ENCODE data around the gene PIGM.

The PIGM gene

GRCh38 chr1:160004001-160004400 is 27.8 kb downstream of the PIGM start:
- Mint-ChIP-seq H3K27ac (no peak overlapping the region), H3K9me3 (no peaks in the 10 kb centered on the region), H3K4me3 (no peak overlapping the region), H3K4me1 (ENCODE audit: low read depth) (no peaks in the 10 kb centered on the region), H3K36me3 (ENCODE audit: low read depth) (no peaks in the 10 kb centered on the region), H3K27me3 (ENCODE audit: low read depth) (peaks cover 20% of the 10 kb centered on the region)
- DNase-seq (ENCODE audit: low spot score): no peak

GRCh38 chr1:160001440-160001839 is 30.4 kb downstream of the PIGM start:
- DNase-seq (ENCODE audit: low spot score): no peak
- no peaks in the 10 kb centered on the region for H3K36me3 Mint-ChIP-seq (ENCODE audit: low read depth)
- no peaks in the 10 kb centered on the region for H3K9me3 Mint-ChIP-seq
- no peaks in the 10 kb centered on the region for H3K4me1 Mint-ChIP-seq (ENCODE audit: low read depth)
- no peak overlapping the region for H3K27ac Mint-ChIP-seq
- H3K4me3 Mint-ChIP-seq: no peak overlapping the region
- peaks cover 28% of the 10 kb centered on the region for H3K27me3 Mint-ChIP-seq (ENCODE audit: low read depth)

- DNase-seq (ENCODE audit: low spot score): no peak
- no peaks in the 10 kb centered on the region for H3K36me3 Mint-ChIP-seq (ENCODE audit: low read depth)
- H3K4me3 Mint-ChIP-seq: no peak overlapping the region
- H3K27ac Mint-ChIP-seq: no peak overlapping the region
- no peaks in the 10 kb centered on the region for H3K9me3 Mint-ChIP-seq
- no peaks in the 10 kb centered on the region for H3K4me1 Mint-ChIP-seq (ENCODE audit: low read depth)
- peaks cover 41% of the 10 kb centered on the region for H3K27me3 Mint-ChIP-seq (ENCODE audit: low read depth)
These were observed 32.6 kb downstream of the PIGM start for GRCh38 chr1:159999204-159999603.

- DNase-seq (ENCODE audit: low spot score): no peak
- Mint-ChIP-seq H3K27ac (no peak overlapping the region), H3K36me3 (ENCODE audit: low read depth) (no peaks in the 10 kb centered on the region), H3K4me1 (ENCODE audit: low read depth) (peaks cover 3% of the 10 kb centered on the region), H3K27me3 (ENCODE audit: low read depth) (peaks cover 50% of the 10 kb centered on the region), H3K9me3 (no peaks in the 10 kb centered on the region), H3K4me3 (no peak overlapping the region)
These were observed 35.1 kb downstream of the PIGM start for GRCh38 chr1:159996653-159997052.

- no peak overlapping the region for H3K27ac Mint-ChIP-seq
- no peaks in the 10 kb centered on the region for H3K9me3 Mint-ChIP-seq
- no peaks in the 10 kb centered on the region for H3K36me3 Mint-ChIP-seq (ENCODE audit: low read depth)
- H3K4me3 Mint-ChIP-seq: no peak overlapping the region
- no peak for DNase-seq (ENCODE audit: low spot score)
- peaks cover 8% of the 10 kb centered on the region for H3K4me1 Mint-ChIP-seq (ENCODE audit: low read depth)
- H3K27me3 Mint-ChIP-seq (ENCODE audit: low read depth): peaks cover 42% of the 10 kb centered on the region
These were observed 36.9 kb downstream of the PIGM start for GRCh38 chr1:159994896-159995295.

- Mint-ChIP-seq H3K4me3 (no peak overlapping the region), H3K27ac (no peak overlapping the region), H3K27me3 (ENCODE audit: low read depth) (peaks cover 37% of the 10 kb centered on the region), H3K9me3 (no peaks in the 10 kb centered on the region), H3K4me1 (ENCODE audit: low read depth) (peaks cover 8% of the 10 kb centered on the region), H3K36me3 (ENCODE audit: low read depth) (no peaks in the 10 kb centered on the region)
- no peak for DNase-seq (ENCODE audit: low spot score)
These were observed 37.9 kb downstream of the PIGM start for GRCh38 chr1:159993911-159994310.

GRCh38 chr1:159992161-159992560 is 39.6 kb downstream of the PIGM start:
- Mint-ChIP-seq H3K4me1 (ENCODE audit: low read depth) (peaks cover 8% of the 10 kb centered on the region), H3K4me3 (no peak overlapping the region), H3K36me3 (ENCODE audit: low read depth) (no peaks in the 10 kb centered on the region), H3K27ac (no peak overlapping the region), H3K9me3 (no peaks in the 10 kb centered on the region), H3K27me3 (ENCODE audit: low read depth) (peaks cover 31% of the 10 kb centered on the region)
- DNase-seq (ENCODE audit: low spot score): no peak

- no peak overlapping the region for H3K4me3 Mint-ChIP-seq
These were observed 40.3 kb downstream of the PIGM start for GRCh38 chr1:159991513-159991912.

GRCh38 chr1:159990005-159990404 is 41.8 kb downstream of the PIGM start:
- DNase-seq (ENCODE audit: low spot score): no peak
- no peaks in the 10 kb centered on the region for H3K9me3 Mint-ChIP-seq
- H3K27me3 Mint-ChIP-seq (ENCODE audit: low read depth): peaks cover 24% of the 10 kb centered on the region
- H3K4me3 Mint-ChIP-seq: no peak overlapping the region
- H3K36me3 Mint-ChIP-seq (ENCODE audit: low read depth): no peaks in the 10 kb centered on the region
- H3K4me1 Mint-ChIP-seq (ENCODE audit: low read depth): peaks cover 8% of the 10 kb centered on the region
- H3K27ac Mint-ChIP-seq: no peak overlapping the region

More at GRCh38 chr1:159991513-159991912, 40.3 kb downstream of the PIGM start:
- peaks cover 29% of the 10 kb centered on the region for H3K27me3 Mint-ChIP-seq (ENCODE audit: low read depth)
- no peak overlapping the region for H3K27ac Mint-ChIP-seq
- peaks cover 8% of the 10 kb centered on the region for H3K4me1 Mint-ChIP-seq (ENCODE audit: low read depth)
- H3K9me3 Mint-ChIP-seq: no peaks in the 10 kb centered on the region
- no peak for DNase-seq (ENCODE audit: low spot score)
- no peaks in the 10 kb centered on the region for H3K36me3 Mint-ChIP-seq (ENCODE audit: low read depth)

- Mint-ChIP-seq H3K27ac (no peak overlapping the region), H3K4me1 (ENCODE audit: low read depth) (peaks cover 8% of the 10 kb centered on the region)
- DNase-seq (ENCODE audit: low spot score): no peak
These were observed 42.2 kb downstream of the PIGM start for GRCh38 chr1:159989581-159989980.

GRCh38 chr1:159988006-159988405 is 43.8 kb downstream of the PIGM start:
- Mint-ChIP-seq H3K9me3 (no peaks in the 10 kb centered on the region), H3K27ac (no peak overlapping the region), H3K36me3 (ENCODE audit: low read depth) (no peaks in the 10 kb centered on the region), H3K27me3 (ENCODE audit: low read depth) (peaks cover 26% of the 10 kb centered on the region), H3K4me3 (no peak overlapping the region), H3K4me1 (ENCODE audit: low read depth) (peaks cover 8% of the 10 kb centered on the region)
- no peak for DNase-seq (ENCODE audit: low spot score)

More at GRCh38 chr1:159989581-159989980, 42.2 kb downstream of the PIGM start:
- no peaks in the 10 kb centered on the region for H3K9me3 Mint-ChIP-seq
- no peaks in the 10 kb centered on the region for H3K36me3 Mint-ChIP-seq (ENCODE audit: low read depth)
- peaks cover 27% of the 10 kb centered on the region for H3K27me3 Mint-ChIP-seq (ENCODE audit: low read depth)
- no peak overlapping the region for H3K4me3 Mint-ChIP-seq

- H3K4me1 Mint-ChIP-seq (ENCODE audit: low read depth): peaks cover 8% of the 10 kb centered on the region
- no peaks in the 10 kb centered on the region for H3K36me3 Mint-ChIP-seq (ENCODE audit: low read depth)
- no peak overlapping the region for H3K4me3 Mint-ChIP-seq
- no peaks in the 10 kb centered on the region for H3K9me3 Mint-ChIP-seq
- DNase-seq (ENCODE audit: low spot score): no peak
- H3K27ac Mint-ChIP-seq: no peak overlapping the region
- H3K27me3 Mint-ChIP-seq (ENCODE audit: low read depth): peaks cover 23% of the 10 kb centered on the region
These were observed 44.6 kb downstream of the PIGM start for GRCh38 chr1:159987186-159987585.

GRCh38 chr1:159986531-159986930 is 45.3 kb downstream of the PIGM start:
- no peak overlapping the region for H3K27ac Mint-ChIP-seq
- H3K27me3 Mint-ChIP-seq (ENCODE audit: low read depth): peaks cover 25% of the 10 kb centered on the region
- no peaks in the 10 kb centered on the region for H3K9me3 Mint-ChIP-seq
- H3K36me3 Mint-ChIP-seq (ENCODE audit: low read depth): no peaks in the 10 kb centered on the region
- H3K4me1 Mint-ChIP-seq (ENCODE audit: low read depth): peaks cover 4% of the 10 kb centered on the region
- no peak for DNase-seq (ENCODE audit: low spot score)
- no peak overlapping the region for H3K4me3 Mint-ChIP-seq

- no peaks in the 10 kb centered on the region for H3K36me3 Mint-ChIP-seq (ENCODE audit: low read depth)
- no peak overlapping the region for H3K27ac Mint-ChIP-seq
- no peak for DNase-seq (ENCODE audit: low spot score)
- peaks cover under 1% of the 10 kb centered on the region for H3K4me1 Mint-ChIP-seq (ENCODE audit: low read depth)
- H3K4me3 Mint-ChIP-seq: no peak overlapping the region
- no peaks in the 10 kb centered on the region for H3K9me3 Mint-ChIP-seq
- peaks cover 25% of the 10 kb centered on the region for H3K27me3 Mint-ChIP-seq (ENCODE audit: low read depth)
These were observed 45.7 kb downstream of the PIGM start for GRCh38 chr1:159986093-159986492.

- DNase-seq (ENCODE audit: low spot score): no peak
- Mint-ChIP-seq H3K27ac (no peak overlapping the region), H3K9me3 (no peaks in the 10 kb centered on the region), H3K36me3 (ENCODE audit: low read depth) (no peaks in the 10 kb centered on the region), H3K27me3 (ENCODE audit: low read depth) (peaks cover 29% of the 10 kb centered on the region), H3K4me1 (ENCODE audit: low read depth) (no peaks in the 10 kb centered on the region), H3K4me3 (no peak overlapping the region)
These were observed 46.3 kb downstream of the PIGM start for GRCh38 chr1:159985473-159985872.
